NOMO-1 treated with dmso at 0.1 percent for 144 hours (cell line): ENCODE measurements around the gene MTOR.
"Not testable (repeated sequence)": the region's sequence is repeated elsewhere in the genome, so short reads cannot be mapped to it uniquely, and the experiment has no call there.

Source experiments
- DNase-seq: peaks from one replicate; lab custom pipeline; 2025; ENCODE audit not compliant: unreplicated experiment; lab: John Stamatoyannopoulos, UW

Gene MTOR

GRCh38 chr1:11067716-11068599, 194.4 kb downstream of the MTOR start:
- DNase-seq: no peak

DNA sequence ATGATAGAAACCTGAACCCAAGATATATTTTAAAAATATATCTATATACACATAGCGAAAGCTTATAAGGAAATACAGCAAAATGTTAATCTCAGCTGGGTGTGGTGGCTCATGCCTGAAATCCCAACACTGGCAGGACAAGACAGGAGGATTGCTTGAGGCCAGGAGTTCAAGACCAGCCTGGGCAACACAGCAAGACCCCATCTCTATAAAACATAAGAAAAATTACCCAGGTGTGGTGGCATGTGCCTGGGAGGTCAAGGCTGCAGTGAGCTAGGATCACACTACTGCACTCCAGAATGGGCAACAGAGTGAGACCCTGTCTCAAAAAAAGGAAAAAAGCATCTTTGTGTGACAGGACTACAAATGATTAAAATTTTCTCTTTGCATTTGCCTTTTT, 196.6 kb downstream of the MTOR start:
- no peak for DNase-seq

- DNase-seq: no peak
Measured at GRCh38 chr1:11064942-11065341, 197.4 kb downstream of the MTOR start.

DNA sequence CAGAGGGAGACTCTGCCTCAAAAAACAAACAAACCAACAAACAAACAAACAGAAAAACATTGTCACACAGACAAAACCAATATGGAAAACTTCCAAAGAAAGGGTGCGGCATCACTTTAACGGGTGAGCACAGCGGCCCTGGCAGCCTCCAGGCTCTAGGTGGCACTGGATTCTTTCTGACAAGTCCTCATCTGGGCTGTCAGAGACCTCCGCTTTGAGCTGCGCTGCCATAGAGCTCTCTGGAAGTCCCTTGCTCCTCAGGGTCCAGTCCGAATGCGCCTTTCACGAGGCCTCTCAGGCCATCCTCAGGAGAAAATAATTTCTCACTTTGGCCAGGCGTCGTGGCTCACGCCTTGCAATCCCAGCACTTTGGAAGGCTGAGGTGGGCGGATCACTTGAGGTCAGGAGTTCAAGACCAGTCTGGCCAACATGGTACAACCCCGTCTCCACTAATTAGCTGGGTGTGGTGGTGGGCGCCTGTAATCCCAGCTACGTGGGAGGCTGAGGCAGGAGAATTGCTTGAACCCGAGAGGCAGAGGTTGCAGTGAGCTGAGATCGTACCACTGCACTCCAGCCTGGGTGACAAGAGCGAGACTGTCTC, 198.3 kb downstream of the MTOR start:
- DNase-seq: not testable (repeated sequence)

DNA sequence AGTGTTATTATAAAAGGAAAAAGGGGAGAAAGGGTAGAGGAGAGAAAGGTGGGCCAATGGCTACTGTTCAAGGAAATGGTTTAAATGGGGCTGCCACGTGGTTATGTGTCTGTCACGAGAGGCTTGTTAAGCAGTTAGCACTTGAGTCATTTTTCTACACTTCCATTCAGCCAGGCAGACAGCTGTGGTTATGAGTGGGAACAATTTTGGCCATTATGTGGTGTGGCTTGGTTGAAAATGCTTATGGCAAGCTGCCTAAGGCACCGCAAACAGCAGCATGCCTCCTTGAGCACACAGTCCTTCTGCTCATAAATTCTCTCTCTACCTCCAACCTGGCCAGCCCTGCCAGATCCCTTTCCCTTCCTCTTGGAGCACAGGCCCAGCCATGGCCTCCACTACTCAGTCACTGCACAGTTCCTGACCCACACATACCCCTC, 199.4 kb downstream of the MTOR start:
- no peak for DNase-seq

- DNase-seq: no peak
Measured at GRCh38 chr1:11061652-11062365, 200.5 kb downstream of the MTOR start.

GRCh38 chr1:11059968-11060830, 202.2 kb downstream of the MTOR start, which contains the start of gene SRM:
Gene SRM, minus strand, starts transcription at chr1:11060018. Its CDS starts 75 bp downstream, at chr1:11059943.
- DNase-seq: peak; percentile 87

- DNase-seq: no peak
Measured at GRCh38 chr1:11059155-11059967, 203.0 kb downstream of the MTOR start.

DNA sequence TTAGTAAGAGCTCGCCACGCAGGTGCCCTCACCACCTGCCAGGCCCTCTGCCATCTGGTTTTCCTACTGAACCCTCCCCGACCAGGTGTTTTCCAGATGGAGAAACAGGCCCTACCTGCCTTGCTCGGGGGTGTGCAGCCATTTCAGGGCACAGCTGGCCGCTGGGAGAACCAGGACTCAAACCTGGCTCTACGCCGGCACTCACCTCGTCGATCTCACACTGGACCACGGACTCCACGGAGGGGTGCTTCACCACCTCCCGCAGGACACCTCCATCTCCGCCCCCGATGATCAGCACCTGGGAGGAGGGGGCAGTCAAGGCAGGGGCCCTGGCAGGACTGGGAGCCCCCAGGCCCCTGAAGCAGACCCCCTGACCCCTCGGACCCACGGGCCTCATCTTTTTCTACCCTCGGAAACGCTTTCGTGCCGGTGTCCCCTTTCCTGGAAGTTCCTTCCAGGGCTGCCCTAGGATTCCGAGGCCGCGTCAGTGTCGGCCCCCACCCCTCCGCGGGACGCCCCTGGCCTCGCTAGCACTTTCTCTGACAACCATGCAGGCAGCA, 203.7 kb downstream of the MTOR start:
- DNase-seq: no peak

DNA sequence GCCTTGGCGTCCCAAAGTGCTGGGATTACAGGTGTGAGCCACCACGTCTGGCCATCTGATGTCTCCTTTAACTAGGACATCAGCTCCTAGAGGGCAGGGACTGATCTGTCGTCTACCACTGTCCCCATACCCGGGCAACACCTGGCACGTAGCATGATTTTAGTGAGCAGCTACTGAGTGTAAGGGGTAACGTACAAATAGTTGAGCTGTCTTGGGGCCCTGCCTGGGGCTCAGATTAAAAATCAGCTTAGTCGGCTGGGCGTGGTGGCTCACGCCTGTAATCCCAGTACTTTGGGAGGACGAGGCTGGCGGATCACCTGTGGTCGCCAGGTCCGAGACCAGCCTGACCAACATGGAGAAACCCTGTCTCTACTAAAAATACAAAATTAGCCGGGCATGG, 204.3 kb downstream of the MTOR start:
- DNase-seq: no peak

DNA sequence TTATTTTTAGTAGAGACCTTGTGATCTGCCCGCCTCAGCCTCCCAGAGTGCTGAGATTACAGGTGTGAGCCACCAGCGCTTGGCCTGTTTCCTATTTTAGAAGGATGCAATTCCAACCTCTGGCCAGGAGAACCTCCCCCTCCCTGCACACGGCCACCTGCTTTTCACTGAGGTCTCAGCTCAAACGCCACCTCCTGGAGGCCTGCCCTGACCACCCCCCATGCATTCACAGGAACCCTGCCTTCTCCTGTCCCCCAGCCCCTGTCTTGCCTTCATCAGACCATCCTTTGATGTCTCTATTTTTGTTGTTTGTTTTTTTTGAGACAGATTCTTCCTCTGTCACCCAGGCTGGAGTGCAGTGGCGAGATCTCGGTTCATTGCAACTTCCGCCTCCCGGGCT, 204.9 kb downstream of the MTOR start:
- DNase-seq: no peak
